ENCODE data around the gene LGALS3.
"Not testable (repeated sequence)": the region's sequence is repeated elsewhere in the genome, so short reads cannot be mapped to it uniquely, and the experiment has no call there.

Gene LGALS3

DNA sequence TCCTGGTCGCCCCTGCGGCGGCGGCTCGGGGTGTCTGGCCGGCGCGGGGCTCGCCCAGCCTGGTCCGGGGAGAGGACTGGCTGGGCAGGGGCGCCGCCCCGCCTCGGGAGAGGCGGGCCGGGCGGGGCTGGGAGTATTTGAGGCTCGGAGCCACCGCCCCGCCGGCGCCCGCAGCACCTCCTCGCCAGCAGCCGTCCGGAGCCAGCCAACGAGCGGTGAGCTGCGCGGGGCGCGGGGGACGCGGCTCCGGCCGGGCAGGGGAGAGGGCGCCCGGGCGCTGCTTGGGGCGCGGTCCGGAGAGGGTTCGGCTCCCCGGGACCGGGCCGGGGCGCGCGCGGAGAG lies at the start of gene LGALS3:
Gene LGALS3 (plus strand): TSS at position 167 of the 342 bp plus-strand sequence. CDS start 8,122 bp downstream, outside the sequence.
- DNase-seq, result no peak

DNA sequence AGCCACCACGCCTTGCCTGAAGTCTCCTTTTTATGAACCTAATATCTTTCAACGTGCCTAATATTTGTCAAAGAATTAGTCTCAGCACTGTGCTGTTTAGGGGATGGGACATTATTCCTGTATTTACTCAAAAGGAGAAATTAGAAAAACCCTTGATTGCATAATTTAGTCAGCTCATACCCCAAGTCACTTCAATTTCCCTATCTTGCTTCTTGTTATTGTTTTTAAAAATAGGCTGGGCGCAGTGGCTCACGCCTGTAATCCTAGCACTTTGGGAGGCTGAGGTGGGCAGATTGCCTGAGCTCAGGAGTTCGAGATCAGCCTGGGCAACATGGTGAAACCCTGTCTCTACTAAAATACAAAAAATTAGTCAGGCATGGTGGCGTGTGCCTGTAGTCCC lies 49.1 kb upstream of the LGALS3 start:
- DNase-seq, result not testable (repeated sequence)

DNA sequence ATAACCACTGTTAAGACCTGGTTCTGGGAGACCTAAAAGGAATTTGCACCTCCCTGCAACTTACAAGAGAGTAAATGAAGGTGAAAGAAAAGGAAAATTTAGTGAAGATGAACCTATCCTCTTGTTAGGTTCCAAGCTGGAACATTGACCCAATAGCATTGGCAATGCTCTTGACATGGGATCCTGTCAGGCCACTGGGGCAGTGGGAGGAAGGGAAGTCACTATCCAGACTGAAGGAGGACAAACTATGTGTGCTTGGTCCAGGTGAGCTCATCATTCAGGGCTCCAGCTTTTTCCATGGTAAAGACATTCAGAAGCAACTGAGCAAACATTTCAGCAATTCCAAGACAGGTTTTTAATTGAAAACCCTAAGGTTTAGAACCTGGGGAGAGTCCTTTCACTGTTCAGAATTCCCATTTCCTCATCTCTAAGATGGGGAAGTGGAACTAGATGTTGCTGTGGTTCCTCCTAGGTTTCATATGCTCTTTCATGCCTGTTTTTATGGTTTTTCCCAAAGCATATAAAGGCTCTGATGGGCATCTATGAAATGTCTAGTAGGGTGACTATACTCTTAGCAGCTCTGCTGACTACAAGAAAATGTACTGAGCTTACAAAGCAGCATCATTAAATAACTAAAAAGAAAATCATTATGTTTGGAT lies 44.5 kb upstream of the LGALS3 start:
- DNase-seq, result no peak

DNA sequence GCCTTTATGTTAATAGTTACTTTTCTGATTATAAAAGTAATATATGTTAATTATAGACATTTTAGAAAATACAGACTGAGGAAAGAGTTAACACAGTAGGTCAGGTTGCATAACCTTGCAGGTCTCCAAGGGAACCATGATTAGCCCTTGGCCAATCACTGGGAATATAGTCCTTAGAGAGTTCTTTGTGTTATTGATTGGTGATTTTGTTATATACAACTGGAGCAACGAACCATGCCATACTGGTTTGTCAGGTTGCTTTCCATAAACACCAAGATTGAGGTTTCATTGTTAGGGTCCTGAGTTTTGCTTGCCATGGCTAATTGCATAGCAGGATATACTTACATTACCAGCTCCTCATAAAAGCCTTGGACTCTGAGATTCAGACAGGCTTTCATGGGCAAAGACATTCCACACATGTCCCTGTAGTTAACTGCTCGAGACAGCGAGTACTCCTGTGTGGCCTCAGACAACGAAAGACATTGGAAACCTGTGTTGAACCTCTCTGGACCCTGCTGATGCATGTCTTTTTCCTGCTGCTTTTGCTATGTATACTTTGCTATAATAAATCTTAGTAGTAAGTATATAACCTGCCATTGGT lies 43.9 kb upstream of the LGALS3 start:
- no peak for DNase-seq

DNA sequence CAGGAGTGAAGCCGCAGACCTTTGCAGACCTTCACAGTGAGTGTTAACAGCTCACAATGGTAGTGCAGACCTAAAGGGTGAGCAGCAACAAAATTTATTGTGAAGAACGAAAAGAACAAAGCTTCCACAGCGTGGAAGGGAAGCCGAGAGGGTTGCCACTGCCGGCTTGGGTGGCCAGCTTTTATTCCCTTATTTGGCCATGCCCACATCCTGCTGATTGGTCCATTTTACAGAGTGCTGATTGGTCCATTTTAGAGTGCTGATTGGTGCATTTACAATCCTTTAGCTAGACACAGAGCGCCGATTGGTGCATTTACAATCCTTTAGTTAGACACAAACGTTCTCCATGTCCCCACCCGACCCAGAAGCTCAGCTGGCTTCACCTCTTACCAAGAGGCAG lies 42.1 kb upstream of the LGALS3 start:
- DNase-seq, result no peak

DNA sequence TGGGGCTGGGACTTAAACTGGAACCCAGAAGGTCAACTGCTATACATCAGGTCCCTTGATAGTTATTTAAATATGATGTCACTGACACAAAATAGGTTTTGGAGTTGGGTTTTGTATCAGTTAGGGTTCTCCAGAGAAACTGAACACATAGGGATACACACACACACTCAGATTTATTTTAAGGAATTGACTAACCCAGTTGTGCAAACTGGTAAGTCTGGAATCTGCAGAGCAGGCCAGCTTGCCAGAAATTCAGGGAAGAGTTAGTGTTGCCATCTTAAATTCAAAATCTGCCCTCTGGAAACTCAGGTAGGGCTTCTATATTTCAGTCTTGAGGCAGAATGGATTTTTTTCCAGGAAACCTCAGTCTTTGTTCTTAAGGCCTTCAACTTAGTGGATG lies 40.7 kb upstream of the LGALS3 start:
- DNase-seq, result no peak

DNA sequence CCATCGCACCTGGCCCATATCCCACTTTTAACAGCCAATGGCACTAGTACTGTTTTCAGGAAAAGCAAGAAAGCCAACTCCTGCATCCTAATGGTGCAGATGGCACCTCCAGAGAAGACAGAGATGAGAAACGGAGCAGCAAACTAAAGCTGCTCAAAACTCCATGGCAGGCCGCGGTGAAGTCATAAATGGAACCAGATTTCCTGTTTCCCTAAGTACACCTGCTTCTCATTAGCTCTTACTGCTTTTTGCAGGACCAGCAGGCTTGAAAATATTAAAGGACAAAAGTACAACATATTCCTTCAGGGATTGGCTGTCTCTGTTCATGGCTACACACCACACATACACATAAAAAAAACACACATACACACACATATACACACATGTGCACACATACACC lies 36.7 kb upstream of the LGALS3 start:
- no peak for DNase-seq

DNA sequence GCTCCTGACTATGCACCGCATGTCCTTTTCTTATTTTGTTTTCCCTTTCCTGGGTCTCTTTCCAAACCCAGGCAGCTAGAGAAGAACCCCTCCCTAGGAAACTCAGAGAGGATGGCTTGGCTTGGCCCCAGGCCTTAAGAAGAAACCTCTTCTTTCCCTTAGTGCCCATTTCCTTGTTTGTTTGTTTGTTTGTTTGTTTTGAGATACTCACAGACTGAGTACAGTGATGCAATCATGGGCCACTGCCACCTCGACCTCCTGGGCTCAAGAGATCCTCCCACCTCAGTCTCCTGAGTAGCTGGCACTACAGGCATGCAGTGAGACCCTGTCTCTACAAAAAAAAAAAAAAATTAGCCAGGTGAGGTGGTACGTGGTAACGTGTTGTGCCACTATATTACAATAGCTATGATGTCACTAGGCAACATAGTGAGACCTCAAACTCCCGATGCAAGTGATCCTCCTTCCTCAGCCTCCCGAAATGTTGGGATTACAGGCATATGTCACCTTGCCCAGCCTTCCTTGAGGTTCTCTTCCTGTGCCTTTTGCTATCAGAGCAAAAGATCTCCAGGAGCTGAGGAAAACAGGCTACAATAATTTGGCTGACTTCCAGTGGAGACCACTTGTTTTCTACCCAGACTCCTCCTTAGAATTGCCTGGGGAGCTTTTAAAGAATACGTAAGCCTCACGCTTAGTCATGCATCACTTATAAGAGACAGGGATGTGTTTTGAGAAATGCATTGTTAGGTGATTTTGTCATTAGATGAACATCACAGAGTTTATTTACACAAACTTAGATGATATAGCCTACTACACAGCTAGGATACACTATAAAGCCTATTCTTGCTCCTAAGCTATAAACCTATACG lies 34.5 kb upstream of the LGALS3 start:
- peak; percentile 66 for DNase-seq

DNA sequence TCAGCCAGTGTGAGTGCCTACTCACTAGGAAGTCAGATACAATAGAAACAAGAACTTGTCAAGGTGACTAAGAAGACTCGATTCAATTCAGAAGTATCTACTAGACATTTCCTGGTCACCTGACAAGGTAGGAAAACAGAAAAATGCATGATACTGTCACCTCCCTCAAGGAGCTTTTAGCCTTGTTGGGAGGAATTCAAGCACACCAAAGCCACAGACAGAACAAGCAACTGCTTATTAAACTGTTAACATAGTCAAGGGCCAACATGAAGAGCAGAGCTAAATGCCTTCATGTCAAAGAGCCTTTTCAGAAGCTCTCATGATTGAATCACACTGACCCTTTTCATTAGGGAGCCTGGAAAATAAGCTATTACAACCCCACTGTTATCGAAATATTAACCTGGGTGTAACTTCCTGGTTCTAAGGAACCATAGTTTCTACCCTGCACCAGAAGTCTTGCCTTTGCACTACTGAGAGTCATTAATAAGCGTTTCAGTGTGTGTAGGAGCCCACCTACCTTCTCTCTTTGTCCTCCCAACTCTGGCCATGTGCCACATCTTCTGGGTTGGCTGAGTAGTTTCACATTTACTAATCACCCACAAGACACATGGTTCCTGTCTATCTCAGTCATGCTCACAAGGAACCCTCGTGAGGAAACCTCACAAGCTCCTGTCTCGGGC lies 31.0 kb upstream of the LGALS3 start:
- DNase-seq, result no peak

DNA sequence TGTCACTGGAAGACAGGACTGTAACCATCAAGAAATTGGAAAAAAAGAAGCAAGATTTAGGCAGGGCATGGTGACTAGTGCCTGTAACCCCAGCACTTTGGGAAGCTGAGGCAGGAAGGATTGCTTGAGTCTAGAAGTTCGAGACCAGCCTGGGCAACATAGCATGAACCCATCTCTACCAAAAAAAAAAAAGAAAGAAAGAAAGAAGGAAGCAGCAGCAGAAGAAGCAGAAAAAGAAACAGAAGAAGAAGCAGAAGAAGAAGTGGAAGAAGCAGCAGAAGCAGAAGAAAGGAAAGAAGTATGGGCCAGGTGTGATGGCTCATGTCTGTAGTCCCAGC lies 30.5 kb upstream of the LGALS3 start:
- no peak for DNase-seq

DNA sequence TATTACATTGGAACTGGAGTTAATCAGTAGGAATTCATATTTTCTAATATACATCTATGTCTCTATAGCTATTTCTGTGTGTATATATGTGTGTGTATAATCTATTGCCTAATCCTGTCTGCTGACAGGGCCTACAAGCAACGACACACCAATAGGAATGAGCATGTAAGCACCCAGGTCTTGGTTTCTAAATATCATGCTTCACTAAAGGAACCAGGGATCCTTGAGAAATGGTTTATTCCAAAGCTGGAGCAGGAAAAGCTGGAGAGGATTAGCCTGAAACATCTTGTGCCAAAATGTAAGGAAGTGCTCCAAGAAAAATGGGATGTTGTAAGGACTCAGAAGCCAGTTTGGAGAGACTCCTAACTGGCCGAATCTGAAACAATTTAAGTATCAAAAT lies 29.3 kb upstream of the LGALS3 start:
- DNase-seq, result no peak

DNA sequence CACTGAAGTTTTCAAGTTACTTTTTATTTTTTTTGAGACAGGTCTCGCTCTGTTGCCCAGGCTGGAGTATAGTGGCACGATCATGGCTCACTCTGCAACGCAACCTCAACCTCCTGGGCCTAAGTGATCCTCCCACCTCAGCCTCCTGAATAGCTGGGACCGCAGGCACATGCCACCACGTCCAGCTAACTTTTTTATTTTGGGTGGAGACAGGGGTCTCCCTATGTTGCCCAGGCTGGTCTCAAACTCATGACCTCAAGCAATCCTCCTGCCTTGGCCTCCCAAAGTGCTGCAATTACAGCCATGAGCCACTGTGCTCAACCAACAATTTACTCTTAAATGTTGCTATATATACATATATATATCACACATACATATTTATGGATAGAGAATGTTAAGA lies 27.4 kb upstream of the LGALS3 start:
- DNase-seq, result no peak

DNA sequence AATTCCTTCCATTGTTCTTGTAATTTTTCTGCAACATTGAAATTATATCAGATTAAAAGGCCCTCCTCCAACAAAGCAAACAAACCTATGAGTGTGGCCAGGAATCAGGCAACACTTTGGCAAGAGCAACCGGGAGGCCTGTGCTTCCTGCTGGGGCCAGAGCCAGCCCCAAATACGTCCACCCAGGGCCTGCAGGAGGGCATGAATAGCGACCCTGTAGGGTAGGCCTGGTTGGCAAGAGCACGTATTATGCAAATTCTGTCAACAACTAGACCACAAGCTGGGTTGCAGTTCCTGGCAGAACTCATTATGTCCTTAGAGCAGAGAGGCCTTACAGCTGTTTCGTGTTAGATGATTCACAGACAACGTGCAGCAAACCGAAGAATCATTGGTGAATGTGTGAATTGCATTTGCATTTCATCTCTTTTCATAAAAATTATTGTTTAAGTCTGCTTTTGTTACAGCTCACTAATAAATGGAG lies 26.9 kb upstream of the LGALS3 start:
- DNase-seq, result peak; percentile 59

DNA sequence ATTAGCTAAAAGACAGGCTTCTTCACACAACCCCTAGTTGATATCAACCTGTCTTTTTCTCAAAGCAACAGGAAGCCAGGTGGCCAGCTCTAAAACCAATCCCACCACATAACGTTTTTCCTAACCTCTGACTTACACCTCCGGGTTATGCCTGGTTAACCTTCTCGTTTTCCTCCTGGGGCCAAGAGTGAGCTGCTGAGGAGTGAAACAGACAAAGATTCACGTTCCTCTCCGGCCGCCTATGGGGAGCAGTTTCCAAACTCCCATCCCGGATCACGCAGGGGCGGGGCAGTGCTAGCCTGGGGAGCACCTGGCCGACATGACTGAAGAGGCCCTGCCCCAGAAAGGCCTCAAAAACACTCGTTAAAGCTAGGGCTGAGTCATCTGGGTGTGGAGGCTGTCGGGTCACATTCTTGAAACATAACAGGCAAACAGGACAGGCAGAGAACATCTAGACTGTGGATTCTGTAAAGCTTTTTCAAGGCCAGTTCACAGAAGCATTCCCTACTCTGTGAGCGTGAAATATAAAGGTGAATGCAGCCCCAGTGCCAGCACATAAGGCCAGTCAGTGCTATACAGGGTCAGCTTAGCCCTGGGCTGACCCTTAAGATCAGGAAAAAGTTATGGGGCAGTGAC lies 25.9 kb upstream of the LGALS3 start:
- DNase-seq, result peak; percentile 36

DNA sequence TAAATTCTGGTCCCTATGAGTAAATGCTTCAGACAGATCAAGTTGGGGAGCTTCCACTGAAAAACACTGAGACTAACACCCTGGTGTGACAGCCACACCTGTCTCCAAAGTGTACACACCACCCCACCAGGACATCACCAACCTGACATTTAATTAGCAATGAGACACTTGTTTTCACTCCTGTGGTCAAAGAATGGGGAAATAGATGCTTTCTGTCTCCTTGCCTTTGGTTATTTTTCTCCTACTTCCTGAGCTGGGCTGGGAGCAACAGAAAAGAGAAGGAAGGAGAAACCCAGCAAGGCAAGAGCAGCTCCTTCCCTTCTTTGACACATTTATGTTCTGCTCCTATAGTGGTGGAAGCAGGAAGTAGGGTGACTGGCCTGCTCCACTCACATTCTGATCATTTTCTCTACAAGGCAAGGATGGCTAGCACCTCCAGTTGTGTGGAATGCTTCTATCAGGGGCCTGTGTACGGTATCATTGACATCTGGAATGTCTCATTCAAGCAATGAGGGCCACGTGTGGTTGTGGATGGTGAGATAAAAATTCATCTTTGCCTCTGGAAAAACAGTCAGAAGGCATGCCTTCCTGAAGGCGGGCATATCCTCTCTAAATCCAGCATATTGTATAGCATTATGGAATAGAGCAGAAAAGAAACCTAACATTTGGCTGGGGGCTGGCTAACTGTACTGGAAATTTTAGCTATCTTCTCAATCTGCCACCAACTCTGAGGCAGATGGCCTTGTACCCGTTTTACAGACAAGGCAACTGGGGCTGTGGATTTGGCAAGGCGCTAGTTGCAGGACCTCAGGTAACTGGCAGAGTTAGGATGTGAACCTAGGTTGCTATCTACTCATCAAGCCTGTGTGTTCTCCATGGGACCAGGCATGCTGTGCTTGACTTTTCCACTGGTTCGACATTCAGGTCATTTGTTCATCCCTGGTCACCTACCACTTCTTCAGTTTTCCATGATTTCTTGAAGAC lies 24.8 kb upstream of the LGALS3 start:
- DNase-seq, result no peak

DNA sequence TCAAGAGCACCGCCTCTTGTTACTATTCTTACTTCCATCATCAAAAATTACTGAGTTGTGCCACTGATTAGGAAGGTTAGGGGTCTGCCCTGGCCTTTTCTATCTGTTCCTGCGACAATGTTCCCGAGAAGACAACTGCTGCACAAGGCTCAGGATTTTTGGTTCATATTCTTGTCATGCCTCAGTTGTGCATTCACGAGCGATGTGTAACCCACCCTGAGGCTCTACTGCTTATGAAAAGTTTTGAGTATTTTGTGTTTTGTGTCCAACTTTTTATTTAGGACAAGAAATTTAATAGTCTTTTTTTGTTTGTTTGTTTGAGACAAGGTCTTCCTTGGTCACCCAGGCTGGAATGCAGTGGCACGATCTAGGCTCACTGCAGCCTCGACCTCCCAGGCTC lies 23.1 kb upstream of the LGALS3 start:
- DNase-seq, result no peak

DNA sequence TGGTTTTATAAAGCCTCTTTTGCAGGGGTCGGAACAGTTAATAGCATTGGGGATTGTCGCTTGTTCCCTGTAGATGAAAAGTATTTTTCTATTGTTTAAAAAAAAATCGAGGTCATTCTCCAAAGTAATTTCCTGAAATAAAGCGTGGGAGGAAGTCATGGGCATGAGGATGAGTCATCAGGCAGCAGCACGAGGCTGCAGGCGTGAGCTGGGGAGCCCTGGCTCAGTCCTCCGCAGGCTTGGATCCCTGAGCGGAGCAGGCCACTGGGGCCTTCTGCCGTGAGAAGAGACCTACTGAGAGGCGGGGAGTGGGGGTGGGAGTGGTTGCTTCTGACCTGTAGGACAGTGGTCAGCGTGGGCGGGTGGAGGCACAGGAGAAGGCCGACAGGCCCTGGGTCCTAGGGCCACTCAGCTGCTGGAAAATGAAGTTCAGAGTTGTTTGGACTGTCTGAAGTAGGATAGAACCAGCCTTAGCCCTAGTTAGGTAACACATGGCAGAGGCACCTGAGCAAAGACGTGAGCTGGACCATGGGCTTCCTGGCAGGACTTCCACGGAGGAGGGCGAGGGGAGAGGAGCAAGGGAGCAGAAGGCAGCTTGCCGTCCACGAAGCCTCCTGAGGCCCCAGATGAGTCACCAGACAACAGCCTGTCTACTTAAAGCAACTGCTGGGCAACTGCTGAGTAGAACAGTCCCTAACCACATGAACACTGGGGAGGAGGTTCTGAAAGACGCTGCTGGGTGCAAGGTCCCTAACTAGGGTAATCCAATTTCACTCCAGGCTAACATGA lies 21.1 kb upstream of the LGALS3 start:
- DNase-seq, result no peak

DNA sequence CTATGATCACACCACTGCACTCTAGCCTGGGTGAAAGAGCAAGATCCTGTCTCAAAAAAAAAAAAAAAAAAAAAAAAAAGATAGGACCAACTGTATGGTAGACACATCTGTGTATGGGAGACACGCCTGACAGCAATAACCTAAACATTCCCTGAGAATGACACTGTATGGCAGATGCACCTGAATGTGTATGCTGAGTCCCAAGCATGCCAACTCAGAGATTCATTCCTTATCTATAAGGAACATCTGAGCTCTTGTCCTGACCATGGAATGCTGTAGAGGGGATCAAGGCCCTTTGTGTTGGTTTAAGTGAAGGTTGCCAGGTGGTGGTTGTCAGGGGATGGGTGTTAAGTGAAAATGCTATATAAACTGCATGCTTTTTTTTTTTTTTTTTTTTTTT lies 19.2 kb upstream of the LGALS3 start:
- no peak for DNase-seq

DNA sequence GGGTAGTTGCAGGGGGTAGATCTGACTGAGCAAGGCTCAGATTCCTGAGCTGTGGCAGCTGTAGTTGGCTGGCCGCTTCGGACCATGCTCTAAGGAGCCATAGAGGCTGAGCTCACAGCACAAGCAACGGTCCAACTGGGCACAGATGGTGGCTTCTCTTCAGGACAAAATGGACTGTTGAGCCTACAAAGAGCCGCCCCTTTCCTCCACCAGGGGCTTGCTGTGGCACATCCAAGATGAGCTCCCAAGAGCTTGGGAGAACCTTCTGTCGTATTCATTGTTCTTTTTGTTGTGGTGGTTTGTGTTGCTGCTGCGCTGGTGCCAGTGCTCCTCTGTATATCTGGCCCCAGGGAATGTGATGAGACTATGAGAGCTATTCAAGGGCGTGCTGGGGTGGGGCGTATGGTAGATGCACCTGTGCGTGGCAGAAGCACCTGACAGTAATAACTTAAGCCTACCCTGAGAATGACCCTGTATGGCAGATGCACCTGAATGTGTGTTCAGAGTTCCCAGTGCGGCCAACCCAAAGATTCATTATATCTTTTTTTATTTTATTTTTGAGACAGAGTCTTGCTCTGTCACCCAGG lies 17.8 kb upstream of the LGALS3 start:
- no peak for DNase-seq

DNA sequence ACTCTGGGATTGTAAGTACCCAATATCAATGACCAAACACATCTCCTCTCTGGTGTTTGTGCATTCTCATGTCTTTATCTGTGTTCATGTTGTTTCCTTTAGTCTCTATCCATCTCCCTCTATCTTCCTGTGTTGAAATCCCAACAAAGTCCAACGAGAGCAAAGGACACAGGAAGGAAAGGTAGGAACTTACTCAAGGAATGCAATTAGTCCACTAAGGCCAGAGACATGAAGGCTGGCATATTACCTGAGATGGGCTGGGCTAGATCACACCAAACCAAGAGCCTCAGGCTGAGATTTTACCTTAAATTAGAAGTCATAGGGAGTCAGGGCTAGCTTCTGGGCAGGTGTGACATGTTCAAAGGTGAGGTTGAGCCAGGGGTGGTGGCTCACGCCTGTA lies 14.3 kb upstream of the LGALS3 start:
- DNase-seq, result no peak

DNA sequence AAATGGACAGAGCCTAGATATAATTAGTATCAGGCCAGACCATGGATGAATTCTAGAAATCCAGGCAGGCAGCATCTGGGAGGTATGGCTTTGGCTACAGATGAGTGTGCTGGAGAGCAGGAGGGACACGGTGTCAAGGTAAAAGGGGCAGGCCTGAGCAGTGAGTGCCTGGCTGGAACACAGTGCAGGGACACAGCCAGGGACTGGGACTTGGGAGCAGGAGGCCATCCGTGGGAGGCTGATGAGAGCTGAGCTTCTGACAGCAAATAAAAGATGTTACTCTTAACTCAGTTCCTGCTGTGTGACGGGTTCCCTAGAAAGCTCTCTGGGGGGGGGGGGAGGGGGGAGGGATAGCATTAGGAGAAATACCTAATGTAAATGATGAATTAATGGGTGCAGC lies 13.6 kb upstream of the LGALS3 start:
- no peak for DNase-seq

All from NCI-H2107 (cell line).